VCaP (cell line): ENCODE results near the gene MRAP2.

Experiments used
- H3K27ac ChIP-seq: fragments of 450-650 bp; 2 replicates; pipeline ENCODE4 v1.5.1; 2017
- CTCF ChIP-seq: fragments of 450-650 bp; conservative IDR thresholded peaks from 2 replicates; pipeline ENCODE4 v1.5.1; 2017; ENCODE audit warnings: mild to moderate bottlenecking, moderate library complexity

The MRAP2 gene

GRCh38 chr6:84035484-84035883 lies 1.9 kb downstream of the MRAP2 start:
- no peak overlapping the region for H3K27ac ChIP-seq
- no peak for TF ChIP-seq CTCF

- no peak for TF ChIP-seq CTCF
- H3K27ac ChIP-seq: no peak overlapping the region
Observed at GRCh38 chr6:84037425-84038089, 4.0 kb downstream of the MRAP2 start.

GRCh38 chr6:84042603-84043002 lies 9.0 kb downstream of the MRAP2 start:
- no peak for TF ChIP-seq CTCF
- H3K27ac ChIP-seq: no peak overlapping the region

- no peak for TF ChIP-seq CTCF
- H3K27ac ChIP-seq: no peak overlapping the region
Observed at GRCh38 chr6:84043555-84043954, 10.0 kb downstream of the MRAP2 start.

- H3K27ac ChIP-seq: no peak overlapping the region
- TF ChIP-seq CTCF: no peak
Observed at GRCh38 chr6:84046755-84047154, 13.2 kb downstream of the MRAP2 start.

GRCh38 chr6:84048588-84048987 lies 15.0 kb downstream of the MRAP2 start:
- H3K27ac ChIP-seq: no peak overlapping the region
- no peak for TF ChIP-seq CTCF

- H3K27ac ChIP-seq: no peak overlapping the region
- TF ChIP-seq CTCF: no peak
Observed at GRCh38 chr6:84050408-84050807, 16.8 kb downstream of the MRAP2 start.
